NCI-H748 treated with DMSO at 0.1 percent for 48 hours (cell line): ENCODE measurements around the gene METAP1D.
"Not testable (repeated sequence)": the region's sequence is repeated elsewhere in the genome, so short reads cannot be mapped to it uniquely, and the experiment has no call there.

Experiments
- DNase-seq: peaks from one replicate; lab custom pipeline; 2025; lab: John Stamatoyannopoulos, UW

Gene METAP1D

GRCh38 chr2:171997031-171997430, 2.7 kb upstream of the METAP1D start:
- DNase-seq = not testable (repeated sequence)

GRCh38 chr2:171999161-171999560, 592 bp upstream of the METAP1D start:
- no peak for DNase-seq

GRCh38 chr2:172000696-172001361, 1.1 kb downstream of the METAP1D start:
- DNase-seq = no peak

GRCh38 chr2:172007372-172007771, 7.6 kb downstream of the METAP1D start:
- DNase-seq = no peak

- no peak for DNase-seq
These were observed 10.1 kb downstream of the METAP1D start for GRCh38 chr2:172009823-172010222.

- no peak for DNase-seq
These were observed 12.2 kb downstream of the METAP1D start for GRCh38 chr2:172011812-172012575.

- no peak for DNase-seq
These were observed 13.1 kb downstream of the METAP1D start for GRCh38 chr2:172012677-172013391.

- no peak for DNase-seq
These were observed 13.6 kb downstream of the METAP1D start for GRCh38 chr2:172013396-172013795.

- no peak for DNase-seq
These were observed 21.6 kb downstream of the METAP1D start for GRCh38 chr2:172021074-172021931.

GRCh38 chr2:172021955-172022354, 22.2 kb downstream of the METAP1D start:
- no peak for DNase-seq

GRCh38 chr2:172031536-172031935, 31.8 kb downstream of the METAP1D start:
- no peak for DNase-seq

GRCh38 chr2:172038121-172038520, 38.4 kb downstream of the METAP1D start:
- no peak for DNase-seq

- no peak for DNase-seq
These were observed 38.9 kb downstream of the METAP1D start for GRCh38 chr2:172038604-172039003.

- no peak for DNase-seq
These were observed 39.4 kb downstream of the METAP1D start for GRCh38 chr2:172039011-172039704.

- DNase-seq = no peak
These were observed 40.6 kb downstream of the METAP1D start for GRCh38 chr2:172040311-172040710.

- no peak for DNase-seq
These were observed 46.4 kb downstream of the METAP1D start for GRCh38 chr2:172046080-172046678.

- DNase-seq = no peak
These were observed 47.3 kb downstream of the METAP1D start for GRCh38 chr2:172046866-172047565.

- DNase-seq = no peak
These were observed 48.1 kb downstream of the METAP1D start for GRCh38 chr2:172047566-172048507.
